ENCODE results near the gene NPW. TPM values are rescaled to one million over a fixed set of nuclear protein-coding genes. Genes with fewer than 3 reads are reported as not detected.

NPW gene
- total and polyA plus RNA-seq, 9 of the 15 experiments (the other 6 are each of a cell fraction or from before 2014, with no cell fraction given) = 0.14 to 4.0 (median 2.6) TPM; not detected in 4

GRCh38 chr16:1971796-1972489, 47.6 kb upstream of the NPW start, which contains the start of gene TBL3 (continued):
- TF ChIP-seq ZBTB17 (CRISPR knock-in tag; IDR thresholded peaks at IDR 0.05) = peak; percentile 87
- TF ChIP-seq CHCHD3 (CRISPR knock-in tag; IDR thresholded peaks at IDR 0.05) = no peak
- TF ChIP-seq HMGN3 (IDR thresholded peaks at IDR 0.05; ENCODE audit: borderline replicate concordance, extremely low read depth, insufficient read length, low read depth, low read length) = peak; percentile 93
- 0 out of 2 replicates have a peak, but pooled peaks have one; percentile 52 for TF ChIP-seq NR4A1 (CRISPR knock-in tag; IDR thresholded peaks at IDR 0.05)
- TF ChIP-seq NR4A1 (tag; IDR thresholded peaks at IDR 0.05) = no peak
- TF ChIP-seq ZNF212 (CRISPR knock-in tag; IDR thresholded peaks at IDR 0.05) = 0 out of 2 replicates have a peak, but pooled peaks have one; percentile 4
- TF ChIP-seq RNF2 (IDR thresholded peaks at IDR 0.05) = peak; percentile 50; the same call in 1 of the 2 replicates
- no peak for TF ChIP-seq CREB3 (tag; conservative IDR thresholded peaks at IDR 0.05; ENCODE audit: low read depth)
- peak; percentile 94 for TF ChIP-seq ZKSCAN1 (IDR thresholded peaks at IDR 0.05; ENCODE audit: low read depth, low read length)
- peak; percentile 81 for TF ChIP-seq ZBTB33 (CRISPR knock-in tag; IDR thresholded peaks at IDR 0.05)
- TF ChIP-seq C11orf30 (IDR thresholded peaks at IDR 0.05; ENCODE audit: low read depth) = peak; percentile 100
- no peak for TF ChIP-seq ZNF707 (CRISPR knock-in tag; conservative IDR thresholded peaks at IDR 0.05)
- no peak for TF ChIP-seq ZNF124 (CRISPR knock-in tag; IDR thresholded peaks at IDR 0.05)
- TF ChIP-seq EP400 (IDR thresholded peaks at IDR 0.05) = peak; percentile 96
- peak; percentile 37 for TF ChIP-seq SAP30 (IDR thresholded peaks at IDR 0.05; ENCODE audit: borderline replicate concordance, insufficient read depth, low read depth, low read length, poor library complexity, severe bottlenecking)
- TF ChIP-seq VEZF1 (CRISPR knock-in tag; IDR thresholded peaks at IDR 0.05) = peak; percentile 79
- peak; percentile 11; the same call in 1 of the 2 replicates for TF ChIP-seq CBFA2T3 (IDR thresholded peaks at IDR 0.05)
- peak; percentile 96 for TF ChIP-seq TFAP4 (CRISPR knock-in tag; IDR thresholded peaks at IDR 0.05; ENCODE audit: borderline replicate concordance)
- TF ChIP-seq POLR2AphosphoS5 (IDR thresholded peaks at IDR 0.05; ENCODE audit: control insufficient read depth, insufficient read depth, low read depth, low read length) = peak; percentile 67; the same call in 1 of the 2 replicates
- TF ChIP-seq MAFG (tag; conservative IDR thresholded peaks at IDR 0.05) = no peak

All from K562 (cell line).